WTC11 (cell line): ENCODE results near the gene LRRC57. TPM values are rescaled to one million over a fixed set of nuclear protein-coding genes. Genes with fewer than 3 reads are reported as not detected.

Source experiments
- ATAC-seq: fragments of 200-7000 bp; cut with Tn5 transposase; 2 replicates; pipeline ENCODE4 v1.10.0; 2021; ENCODE audit warnings: mild to moderate bottlenecking, moderate library complexity
- CTCF ChIA-PET: fragments of 300-600 bp; sonication (Branson Sonifier 250); formaldehyde crosslinking; loops from one replicate; lab custom pipeline; 2021; ENCODE audit warnings: antibody characterized with exemption; lab: Charles Lee
- POLR2A ChIA-PET: fragments of 350-600 bp; sonication (Branson Sonifier 250); formaldehyde crosslinking; loops from one replicate; lab custom pipeline; 2021; ENCODE audit warnings: antibody characterized with exemption; lab: Charles Lee
- DNase-seq: peaks from one replicate; pipeline ENCODE4 v3.0.0; 2021; ENCODE audit warnings: low spot score
- H3K27ac Mint-ChIP-seq: 2 replicates; pipeline ENCODE4 v1.8.0; 2021; ENCODE audit warnings: mixed read lengths
- H3K27me3 Mint-ChIP-seq: 2 replicates; pipeline ENCODE4 v1.8.0; 2021; ENCODE audit warnings: low read depth, mild to moderate bottlenecking, moderate library complexity, mixed read lengths
- H3K36me3 Mint-ChIP-seq: 2 replicates; pipeline ENCODE4 v1.8.0; 2021; ENCODE audit warnings: mixed read lengths
- H3K4me1 Mint-ChIP-seq: 2 replicates; pipeline ENCODE4 v1.8.0; 2022; ENCODE audit warnings: mixed read lengths
- H3K4me3 Mint-ChIP-seq: 2 replicates; pipeline ENCODE4 v1.8.0; 2021; ENCODE audit warnings: mild to moderate bottlenecking, moderate library complexity, mixed read lengths
- H3K9me3 Mint-ChIP-seq: 2 replicates; pipeline ENCODE4 v1.8.0; 2021; ENCODE audit warnings: mixed read lengths
- CDX4 ChIP-seq: fragments of 250-450 bp; sonication (Bioruptor Pico); IDR thresholded peaks from 2 replicates; pipeline ENCODE4 v1.9.0; 2021; ENCODE audit warnings: moderate library complexity, mild to moderate bottlenecking, inconsistent platforms, borderline replicate concordance
- CREM ChIP-seq: sonication (generic); formaldehyde crosslinking; IDR thresholded peaks from 2 replicates; pipeline ENCODE4 v1.8.1; 2022; ENCODE audit warnings: mild to moderate bottlenecking, missing genetic modification reagents, moderate library complexity
- ELF4 ChIP-seq: sonication (generic); formaldehyde crosslinking; IDR thresholded peaks from 2 replicates; pipeline ENCODE4 v1.8.1; 2022; ENCODE audit warnings: low read depth, mild to moderate bottlenecking, moderate library complexity, missing genetic modification reagents
- EMX1 ChIP-seq: fragments of 250-450 bp; sonication (Bioruptor Pico); IDR thresholded peaks from 2 replicates; pipeline ENCODE4 v1.8.0; 2021; ENCODE audit warnings: mild to moderate bottlenecking
- ESRRA ChIP-seq: sonication (generic); formaldehyde crosslinking; IDR thresholded peaks from 2 replicates; pipeline ENCODE4 v1.8.1; 2022; ENCODE audit warnings: mild to moderate bottlenecking, missing genetic modification reagents, borderline replicate concordance
- FOXP1 ChIP-seq: sonication (generic); formaldehyde crosslinking; IDR thresholded peaks from 2 replicates; pipeline ENCODE4 v1.8.0; 2022; ENCODE audit warnings: missing genetic modification reagents, mild to moderate bottlenecking, moderate library complexity, borderline replicate concordance
- GABPB1 ChIP-seq: sonication (generic); formaldehyde crosslinking; IDR thresholded peaks from 2 replicates; pipeline ENCODE4 v1.8.1; 2023; ENCODE audit warnings: mild to moderate bottlenecking, missing genetic modification reagents
- GTF2I ChIP-seq: fragments of 250-450 bp; sonication (Bioruptor Pico); conservative IDR thresholded peaks from 2 replicates; pipeline ENCODE4 v1.4.0; 2021; ENCODE audit warnings: mild to moderate bottlenecking
- HMGXB4 ChIP-seq: sonication (generic); formaldehyde crosslinking; IDR thresholded peaks from 2 replicates; pipeline ENCODE4 v1.8.1; 2023; ENCODE audit warnings: mild to moderate bottlenecking, moderate library complexity, missing genetic modification reagents
- IRF1 ChIP-seq: sonication (generic); formaldehyde crosslinking; IDR thresholded peaks from 2 replicates; pipeline ENCODE4 v1.8.0; 2023; ENCODE audit warnings: missing genetic modification reagents
- KAT7 ChIP-seq: sonication (generic); formaldehyde crosslinking; IDR thresholded peaks from 2 replicates; pipeline ENCODE4 v1.8.1; 2023; ENCODE audit warnings: missing genetic modification reagents, mild to moderate bottlenecking, borderline replicate concordance
- MAX ChIP-seq: sonication (generic); formaldehyde crosslinking; IDR thresholded peaks from 2 replicates; pipeline ENCODE4 v1.8.0; 2022; ENCODE audit warnings: mild to moderate bottlenecking, missing genetic modification reagents
- MXD4 ChIP-seq: fragments of 250-450 bp; sonication (Bioruptor Pico); IDR thresholded peaks from 2 replicates; pipeline ENCODE4 v1.8.0; 2021; ENCODE audit warnings: mild to moderate bottlenecking, moderate library complexity, borderline replicate concordance
- NFE2L1 ChIP-seq: sonication (generic); formaldehyde crosslinking; IDR thresholded peaks from 2 replicates; pipeline ENCODE4 v1.8.1; 2023; ENCODE audit warnings: missing genetic modification reagents
- OVOL2 ChIP-seq: fragments of 250-450 bp; sonication (Bioruptor Pico); IDR thresholded peaks from 2 replicates; pipeline ENCODE4 v1.9.0; 2021; ENCODE audit warnings: mild to moderate bottlenecking, borderline replicate concordance
- PRDM15 ChIP-seq: sonication (generic); formaldehyde crosslinking; IDR thresholded peaks from 2 replicates; pipeline ENCODE4 v1.8.0; 2022; ENCODE audit warnings: missing genetic modification reagents
- SMAD3 ChIP-seq: sonication (generic); formaldehyde crosslinking; IDR thresholded peaks from 2 replicates; pipeline ENCODE4 v1.8.0; 2022; ENCODE audit warnings: missing genetic modification reagents, mild to moderate bottlenecking, borderline replicate concordance
- SP1 ChIP-seq: sonication (generic); formaldehyde crosslinking; conservative IDR thresholded peaks from 2 replicates; pipeline ENCODE4 v1.8.1; 2022; ENCODE audit warnings: missing genetic modification reagents
- USF1 ChIP-seq: sonication (generic); formaldehyde crosslinking; IDR thresholded peaks from 2 replicates; pipeline ENCODE4 v1.8.0; 2022; ENCODE audit warnings: mild to moderate bottlenecking, missing genetic modification reagents
- USF2 ChIP-seq: sonication (generic); formaldehyde crosslinking; IDR thresholded peaks from 2 replicates; pipeline ENCODE4 v1.8.1; 2023; ENCODE audit warnings: mild to moderate bottlenecking, missing genetic modification reagents, moderate library complexity
- ZBTB21 ChIP-seq: sonication (generic); formaldehyde crosslinking; IDR thresholded peaks from 2 replicates; pipeline ENCODE4 v1.8.1; 2023; ENCODE audit warnings: mild to moderate bottlenecking, missing genetic modification reagents, borderline replicate concordance
- ZNF219 ChIP-seq: sonication (generic); formaldehyde crosslinking; IDR thresholded peaks from 2 replicates; pipeline ENCODE4 v1.8.0; 2023; ENCODE audit warnings: missing genetic modification reagents, mild to moderate bottlenecking, borderline replicate concordance
- ZNF671 ChIP-seq: fragments of 250-450 bp; sonication (Bioruptor Pico); IDR thresholded peaks from 2 replicates; pipeline ENCODE4 v1.8.0; 2021; ENCODE audit warnings: mild to moderate bottlenecking
- total RNA-seq: library from RNA; stranded (reverse); gene quantifications from 3 replicates; pipeline ENCODE4 v1.2.3, GENCODE V29; 2021

Gene LRRC57
- total RNA-seq, 1 experiment from 2014 or later, result 13.3 TPM

- no peak for TF ChIP-seq USF2
- TF ChIP-seq ZNF671 (CRISPR knock-in tag), result no peak
- no peak for TF ChIP-seq OVOL2 (CRISPR knock-in tag)
- no peak for TF ChIP-seq MXD4 (CRISPR knock-in tag)
- no peak for TF ChIP-seq FOXP1 (CRISPR knock-in tag)
- no peak for TF ChIP-seq ESRRA
- no peak for TF ChIP-seq ELF4 (CRISPR knock-in tag)
- no peak for TF ChIP-seq IRF1 (CRISPR knock-in tag)
- TF ChIP-seq ZNF219 (CRISPR knock-in tag), result no peak
- TF ChIP-seq, all 79 proteins: peak for 0
Measured at GRCh38 chr15:42491539-42492225, 56.9 kb downstream of the LRRC57 start (continued).

- ATAC-seq (peak; percentile 72), DNase-seq (peak; percentile 90)
- no peaks in the 10 kb centered on the region for H3K27me3 Mint-ChIP-seq
- H3K9me3 Mint-ChIP-seq, result no peaks in the 10 kb centered on the region
- CTCF ChIA-PET, result interaction anchor here (0.7 to 1.0 kb wide), 2 partner anchors 19 to 101 kb away, joined by 3 read pairs; no protein-coding TSS in a partner anchor
- peak within 1 kb of the TSS; percentile 100 for H3K27ac Mint-ChIP-seq
- H3K4me1 Mint-ChIP-seq, result peaks cover 8% of the 10 kb centered on the region
- H3K4me3 Mint-ChIP-seq, result peak within 1 kb of the TSS; percentile 96
- POLR2A ChIA-PET, result interaction anchor here (0.6 to 1.5 kb wide), 7 partner anchors 11 to 85 kb away, joined by 3 to 6 read pairs (median 4); partner anchors contain the start of genes HAUS2, LRRC57 and STARD9
- H3K36me3 Mint-ChIP-seq, result no peaks in the 10 kb centered on the region
- peak; percentile 65; the same call in 1 of the 2 replicates for TF ChIP-seq GABPB1 (CRISPR knock-in tag)
- no peak for TF ChIP-seq USF1 (CRISPR knock-in tag)
- no peak; the same call in 1 of the 2 replicates for TF ChIP-seq ZBTB21
- no peak for TF ChIP-seq NFE2L1 (CRISPR knock-in tag)
- TF ChIP-seq GTF2I (CRISPR knock-in tag), result no peak
- TF ChIP-seq ZNF219 (CRISPR knock-in tag), result no peak
- TF ChIP-seq FOXP1 (CRISPR knock-in tag), result peak; percentile 23; the same call in 1 of the 2 replicates
- no peak for TF ChIP-seq IRF1 (CRISPR knock-in tag)
- no peak for TF ChIP-seq CDX4
- TF ChIP-seq SP1 (CRISPR knock-in tag), result peak; percentile 54; the same call in 1 of the 2 replicates
- peak; percentile 79 for TF ChIP-seq HMGXB4 (CRISPR knock-in tag)
- TF ChIP-seq EMX1 (CRISPR knock-in tag), result no peak
- peak; percentile 75 for TF ChIP-seq MAX (CRISPR knock-in tag)
- TF ChIP-seq SMAD3, result no peak
- peak; percentile 45; the same call in 1 of the 2 replicates for TF ChIP-seq PRDM15 (CRISPR knock-in tag)
- TF ChIP-seq KAT7 (CRISPR knock-in tag), result peak; percentile 78; the same call in 1 of the 2 replicates
- TF ChIP-seq CREM (CRISPR knock-in tag), result peak; percentile 83
Measured at GRCh38 chr15:42490671-42491538, 57.7 kb downstream of the LRRC57 start, which contains the start of gene ZNF106. ZNF106 (minus strand) TSS chr15:42491141; CDS start chr15:42472289, 18,852 bp downstream.
